ENCODE measurements around the gene FKTN. TPM values are rescaled to one million over a fixed set of nuclear protein-coding genes. Genes with fewer than 3 reads are reported as not detected.

The FKTN gene
- total RNA-seq, 3 donors from 2014 or later (not counting 1 experiment from before 2014, with no cell fraction given), result 13.0 to 16.1 (median 13.1) TPM

DNA sequence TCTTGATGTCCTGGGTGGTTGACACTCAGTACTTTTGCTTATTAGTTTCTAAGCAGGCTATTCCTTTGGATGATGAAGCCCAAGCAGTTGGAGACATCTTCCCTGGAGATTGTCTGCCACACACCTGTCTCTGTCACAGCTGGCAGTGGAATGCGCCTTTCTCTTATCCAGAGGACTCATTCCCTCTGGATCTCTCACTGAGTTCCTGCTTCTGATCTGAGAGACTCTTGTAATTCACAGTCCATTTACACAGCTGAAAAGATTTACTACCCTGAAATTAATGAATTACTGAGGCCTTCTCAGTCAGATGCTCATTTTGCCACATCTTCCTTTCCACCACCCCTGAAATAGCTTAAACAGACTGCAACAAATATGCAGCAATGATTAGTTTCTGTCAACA is 120.2 kb downstream of the FKTN start:
- DNase-seq (no peak), ATAC-seq (no peak)
- Mint-ChIP-seq H3K27me3 (ENCODE audit: low read depth in 2 of 2) (peaks cover 0 to 9% of the 10 kb centered on the region in 2 donors), H3K9me3 (no peaks in the 10 kb centered on the region), H3K4me1 (no peaks in the 10 kb centered on the region), H3K27ac (no peak overlapping the region), H3K4me3 (no peak overlapping the region), H3K36me3 (no peaks in the 10 kb centered on the region)
- TF ChIP-seq CTCF (IDR thresholded peaks at IDR 0.05), result no peak
- intact Hi-C loops (cut with micrococcal nuclease), result no loop called here
- Histone ChIP-seq H3K27ac (ENCODE audit: low read length) (no peak overlapping the region), H3K27me3 (ENCODE audit: control insufficient read depth, insufficient read depth, low read length) (no peaks in the 10 kb centered on the region), H3K36me3 (ENCODE audit: control insufficient read depth, insufficient read depth, low read length) (no peaks in the 10 kb centered on the region), H3K4me3 (ENCODE audit: low read length) (no peak overlapping the region), H3K4me1 (ENCODE audit: control insufficient read depth, insufficient read depth, low read length) (no peaks in the 10 kb centered on the region), H3K9me3 (ENCODE audit: control insufficient read depth, insufficient read depth, low read length) (no peaks in the 10 kb centered on the region)
- WGBS (ENCODE audit: insufficient coverage), result 100% methylated on average over 1 of the region's 1 CpG

DNA sequence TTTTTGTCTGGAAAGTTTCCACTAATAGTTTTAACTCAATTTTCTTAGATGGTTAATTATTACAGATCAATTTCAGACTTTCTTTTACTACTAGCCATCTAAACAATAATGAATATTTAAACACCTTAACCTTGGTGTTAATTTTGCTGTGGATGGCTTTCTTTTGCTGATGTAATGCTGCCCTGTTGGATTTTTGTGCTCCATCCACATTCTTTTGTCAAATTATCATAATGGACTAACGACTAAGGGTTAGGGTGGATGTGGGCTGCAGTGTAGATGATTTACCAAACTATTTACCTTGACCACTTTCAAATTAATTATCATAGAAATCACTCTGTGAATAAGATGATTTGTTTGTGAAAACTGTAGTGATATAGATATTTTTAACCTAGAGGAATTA is 120.8 kb downstream of the FKTN start:
- ATAC-seq, result no peak
- Histone ChIP-seq H3K36me3 (ENCODE audit: control insufficient read depth, insufficient read depth, low read length) (no peaks in the 10 kb centered on the region), H3K4me3 (ENCODE audit: low read length) (no peak overlapping the region), H3K27ac (ENCODE audit: low read length) (no peak overlapping the region), H3K27me3 (ENCODE audit: control insufficient read depth, insufficient read depth, low read length) (no peaks in the 10 kb centered on the region), H3K4me1 (ENCODE audit: control insufficient read depth, insufficient read depth, low read length) (no peaks in the 10 kb centered on the region), H3K9me3 (ENCODE audit: control insufficient read depth, insufficient read depth, low read length) (no peaks in the 10 kb centered on the region)
- H3K4me3 Mint-ChIP-seq, result no peak overlapping the region
- intact Hi-C loops (cut with micrococcal nuclease), result no loop called here
- peaks cover 0 to 7% of the 10 kb centered on the region in 2 donors for H3K27me3 Mint-ChIP-seq (ENCODE audit: low read depth in 2 of 2)
- WGBS (ENCODE audit: insufficient coverage), result no CpG with 5 or more reads among the region's 1 CpG
- no peak for TF ChIP-seq CTCF (IDR thresholded peaks at IDR 0.05)
- H3K27ac Mint-ChIP-seq, result no peak overlapping the region
- H3K4me1 Mint-ChIP-seq, result no peaks in the 10 kb centered on the region
- no peaks in the 10 kb centered on the region for H3K9me3 Mint-ChIP-seq
- H3K36me3 Mint-ChIP-seq, result no peaks in the 10 kb centered on the region
- DNase-seq, result no peak

DNA sequence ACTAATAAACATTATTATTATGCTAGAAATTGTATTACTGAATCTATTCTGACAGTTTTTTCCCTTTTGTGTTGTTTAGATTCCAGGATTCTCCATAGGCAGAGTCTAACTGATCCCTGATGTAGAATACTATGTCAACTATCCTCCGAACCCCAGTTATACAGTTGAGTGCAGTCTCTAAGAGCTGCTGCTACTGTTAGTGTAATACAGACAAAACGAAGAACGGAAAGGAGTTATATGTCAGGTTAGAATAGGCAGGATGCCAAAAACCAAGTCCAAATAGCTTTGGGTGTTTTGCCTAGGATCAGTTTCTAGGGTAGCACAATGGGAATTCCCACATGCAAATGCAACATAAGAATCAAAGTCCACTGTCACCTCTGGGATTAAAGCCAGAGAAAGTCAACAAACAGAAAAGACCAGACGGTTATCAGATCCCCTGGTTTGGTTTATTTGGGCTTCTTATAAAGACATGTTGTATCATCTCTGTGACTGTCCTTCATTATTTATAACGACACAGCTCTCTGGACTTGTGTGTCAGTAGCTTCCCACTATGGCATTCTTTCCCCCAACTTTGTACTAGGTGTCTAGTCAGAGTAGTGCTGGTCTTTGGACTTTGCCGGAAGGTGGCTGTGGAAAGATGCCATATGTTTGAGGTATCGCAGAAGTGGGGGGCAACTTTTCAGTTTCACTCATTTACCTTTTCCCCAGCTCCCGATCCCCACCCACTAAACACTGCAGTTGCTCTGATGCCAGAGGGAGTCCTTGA is 121.5 kb downstream of the FKTN start:
- H3K4me1 ChIP-seq (ENCODE audit: control insufficient read depth, insufficient read depth, low read length), result no peaks in the 10 kb centered on the region
- no peak overlapping the region for H3K27ac ChIP-seq (ENCODE audit: low read length)
- no peaks in the 10 kb centered on the region for H3K27me3 ChIP-seq (ENCODE audit: control insufficient read depth, insufficient read depth, low read length)
- no peak for ATAC-seq
- Mint-ChIP-seq H3K27ac (no peak overlapping the region), H3K27me3 (ENCODE audit: low read depth in 2 of 2) (peaks cover 0 to 6% of the 10 kb centered on the region in 2 donors), H3K36me3 (no peaks in the 10 kb centered on the region), H3K4me1 (no peaks in the 10 kb centered on the region), H3K4me3 (no peak overlapping the region), H3K9me3 (no peaks in the 10 kb centered on the region)
- H3K9me3 ChIP-seq (ENCODE audit: control insufficient read depth, insufficient read depth, low read length), result no peaks in the 10 kb centered on the region
- no peaks in the 10 kb centered on the region for H3K36me3 ChIP-seq (ENCODE audit: control insufficient read depth, insufficient read depth, low read length)
- no peak for TF ChIP-seq CTCF (IDR thresholded peaks at IDR 0.05)
- DNase-seq, result no peak
- 97% methylated on average over 7 of the region's 8 CpGs for WGBS (ENCODE audit: insufficient coverage)
- H3K4me3 ChIP-seq (ENCODE audit: low read length), result no peak overlapping the region
- intact Hi-C loops (cut with micrococcal nuclease), result no loop called here

- 100% methylated on average over 2 of the region's 2 CpGs for WGBS (ENCODE audit: insufficient coverage)
- no peak overlapping the region for H3K27ac ChIP-seq (ENCODE audit: low read length)
- no peaks in the 10 kb centered on the region for H3K9me3 Mint-ChIP-seq
- no peaks in the 10 kb centered on the region for H3K36me3 ChIP-seq (ENCODE audit: control insufficient read depth, insufficient read depth, low read length)
- H3K4me1 ChIP-seq (ENCODE audit: control insufficient read depth, insufficient read depth, low read length), result no peaks in the 10 kb centered on the region
- no peak overlapping the region for H3K27ac Mint-ChIP-seq
- DNase-seq, result no peak
- TF ChIP-seq CTCF (IDR thresholded peaks at IDR 0.05), result no peak
- no peaks in the 10 kb centered on the region for H3K36me3 Mint-ChIP-seq
- H3K4me3 ChIP-seq (ENCODE audit: low read length), result no peak overlapping the region
- no peak for ATAC-seq
- intact Hi-C loops (cut with micrococcal nuclease), result no loop called here
- no peaks in the 10 kb centered on the region for H3K4me1 Mint-ChIP-seq
- H3K27me3 Mint-ChIP-seq (ENCODE audit: low read depth in 2 of 2), result peaks cover 0 to 6% of the 10 kb centered on the region in 2 donors
- H3K4me3 Mint-ChIP-seq, result no peak overlapping the region
- H3K9me3 ChIP-seq (ENCODE audit: control insufficient read depth, insufficient read depth, low read length), result no peaks in the 10 kb centered on the region
- H3K27me3 ChIP-seq (ENCODE audit: control insufficient read depth, insufficient read depth, low read length), result no peaks in the 10 kb centered on the region
These were observed 123.4 kb downstream of the FKTN start for GRCh38 chr9:105681313-105681712.
